HepG2 (cell line): ENCODE results near the gene PPIG. TPM values are rescaled to one million over a fixed set of nuclear protein-coding genes. Genes with fewer than 3 reads are reported as not detected.

Experiments
- CHD4 ChIP-seq: fragments of 200-600 bp; sonication (generic); IDR thresholded peaks from 2 replicates; pipeline ENCODE4 v1.7.0; 2017; ENCODE audit warnings: mild to moderate bottlenecking, low read length, borderline replicate concordance
- EP300 ChIP-seq, 3 experiments: sonication (generic) in 1 of 3; formaldehyde crosslinking in 1 of 3; IDR thresholded peaks; 2 replicates each; pipeline versions ENCODE4 v1.5.1 to v1.6.1; 2011 to 2020; ENCODE audit warnings: low read depth in 2 of 3, low read length in 2 of 3, borderline replicate concordance in 1 of 3, improper control_type of control experiment in 1 of 3, mild to moderate bottlenecking in 1 of 3, missing genetic modification reagents in 1 of 3, moderate library complexity in 1 of 3
- GABPB1 ChIP-seq: IDR thresholded peaks from 2 replicates; pipeline ENCODE4 v1.6.1; 2016; ENCODE audit warnings: mild to moderate bottlenecking, missing genetic modification reagents, moderate library complexity, missing compliant biosample characterization
- HMGXB3 ChIP-seq: sonication (generic); formaldehyde crosslinking; IDR thresholded peaks from 2 replicates; pipeline ENCODE4 v1.4.0; 2020; ENCODE audit warnings: missing genetic modification reagents, borderline replicate concordance
- HOXA3 ChIP-seq: sonication (generic); formaldehyde crosslinking; IDR thresholded peaks from 2 replicates; pipeline ENCODE4 v1.5.0; 2020; ENCODE audit warnings: missing genetic modification reagents
- HOXA9 ChIP-seq: sonication (generic); formaldehyde crosslinking; IDR thresholded peaks from 2 replicates; pipeline ENCODE4 v1.8.1; 2022; ENCODE audit warnings: missing genetic modification reagents, mild to moderate bottlenecking, moderate library complexity, borderline replicate concordance
- MEF2D ChIP-seq: sonication (generic); formaldehyde crosslinking; IDR thresholded peaks from 2 replicates; pipeline ENCODE4 v1.5.1; 2020; ENCODE audit warnings: mild to moderate bottlenecking, missing genetic modification reagents
- MNT ChIP-seq: fragments of 450-650 bp; IDR thresholded peaks from 2 replicates; pipeline ENCODE4 v1.6.1; 2016
- SATB2 ChIP-seq: sonication (generic); formaldehyde crosslinking; IDR thresholded peaks from 2 replicates; pipeline ENCODE4 v1.5.0; 2020; ENCODE audit warnings: missing genetic modification reagents
- SP140L ChIP-seq: sonication (generic); formaldehyde crosslinking; IDR thresholded peaks from 2 replicates; pipeline ENCODE4 v1.4.0; 2020; ENCODE audit warnings: missing genetic modification reagents, borderline replicate concordance
- ZNF138 ChIP-seq: sonication (generic); formaldehyde crosslinking; IDR thresholded peaks from 2 replicates; pipeline ENCODE4 v1.5.0; 2020; ENCODE audit warnings: mild to moderate bottlenecking, low read depth, missing genetic modification reagents
- ZNF747 ChIP-seq: sonication (generic); formaldehyde crosslinking; IDR thresholded peaks from 2 replicates; pipeline ENCODE4 v1.8.1; 2023; ENCODE audit warnings: missing genetic modification reagents, mild to moderate bottlenecking, borderline replicate concordance
- polyA plus RNA-seq, 8 experiments: library from polyadenylated mRNA; depleted of rRNA in 3 of 8; stranded (reverse) in 7 of 8; unstranded in 1 of 8; fragments of >200 nt; fragmentation: Illumina TruSeq in 4 of 8; extraction: Trizol in 4 of 8; gene quantifications; 2 replicates each; pipeline versions ENCODE4 v1.2.1 to v1.2.3, GENCODE V29; 2011 to 2016; ENCODE audit warnings: low read depth in 4 of 8, missing spikeins in 1 of 8, mixed read lengths in 1 of 8; ENCODE audit not compliant: insufficient read depth in 1 of 8
- total RNA-seq, 5 experiments: library from RNA; depleted of rRNA; stranded (reverse); fragments of >200 nt; fragmentation: Illumina TruSeq; extraction: Trizol; gene quantifications; 2 replicates each; pipeline ENCODE4 v1.2.3, GENCODE V29; 2016; ENCODE audit warnings: low read depth in 1 of 5
- TF ChIP-seq, protein P1 (sequence below): IDR thresholded peaks from 2 replicates; pipeline ENCODE4 v1.6.1; 2016
- TF ChIP-seq, protein P2 (sequence below): sonication (generic); formaldehyde crosslinking; IDR thresholded peaks from 2 replicates; pipeline ENCODE4 v1.4.0; 2020; ENCODE audit warnings: missing genetic modification reagents

Gene PPIG
- total and polyA plus RNA-seq, 2 of the 13 experiments (the other 11 are each of a cell fraction or from before 2014, with no cell fraction given), result 31.3 to 81.0 TPM

- no peak for TF ChIP-seq HOXA9 (CRISPR knock-in tag)
- TF ChIP-seq, protein P1, sequence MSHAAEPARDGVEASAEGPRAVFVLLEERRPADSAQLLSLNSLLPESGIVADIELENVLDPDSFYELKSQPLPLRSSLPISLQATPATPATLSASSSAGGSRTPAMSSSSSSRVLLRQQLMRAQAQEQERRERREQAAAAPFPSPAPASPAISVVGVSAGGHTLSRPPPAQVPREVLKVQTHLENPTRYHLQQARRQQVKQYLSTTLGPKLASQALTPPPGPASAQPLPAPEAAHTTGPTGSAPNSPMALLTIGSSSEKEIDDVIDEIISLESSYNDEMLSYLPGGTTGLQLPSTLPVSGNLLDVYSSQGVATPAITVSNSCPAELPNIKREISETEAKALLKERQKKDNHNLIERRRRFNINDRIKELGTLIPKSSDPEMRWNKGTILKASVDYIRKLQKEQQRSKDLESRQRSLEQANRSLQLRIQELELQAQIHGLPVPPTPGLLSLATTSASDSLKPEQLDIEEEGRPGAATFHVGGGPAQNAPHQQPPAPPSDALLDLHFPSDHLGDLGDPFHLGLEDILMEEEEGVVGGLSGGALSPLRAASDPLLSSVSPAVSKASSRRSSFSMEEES (CRISPR knock-in tag), result peak; percentile 77; the same call in 1 of the 2 replicates
- peak; percentile 96; the same call in 1 of the 2 replicates for TF ChIP-seq HMGXB3 (CRISPR knock-in tag)
- TF ChIP-seq, protein P2, sequence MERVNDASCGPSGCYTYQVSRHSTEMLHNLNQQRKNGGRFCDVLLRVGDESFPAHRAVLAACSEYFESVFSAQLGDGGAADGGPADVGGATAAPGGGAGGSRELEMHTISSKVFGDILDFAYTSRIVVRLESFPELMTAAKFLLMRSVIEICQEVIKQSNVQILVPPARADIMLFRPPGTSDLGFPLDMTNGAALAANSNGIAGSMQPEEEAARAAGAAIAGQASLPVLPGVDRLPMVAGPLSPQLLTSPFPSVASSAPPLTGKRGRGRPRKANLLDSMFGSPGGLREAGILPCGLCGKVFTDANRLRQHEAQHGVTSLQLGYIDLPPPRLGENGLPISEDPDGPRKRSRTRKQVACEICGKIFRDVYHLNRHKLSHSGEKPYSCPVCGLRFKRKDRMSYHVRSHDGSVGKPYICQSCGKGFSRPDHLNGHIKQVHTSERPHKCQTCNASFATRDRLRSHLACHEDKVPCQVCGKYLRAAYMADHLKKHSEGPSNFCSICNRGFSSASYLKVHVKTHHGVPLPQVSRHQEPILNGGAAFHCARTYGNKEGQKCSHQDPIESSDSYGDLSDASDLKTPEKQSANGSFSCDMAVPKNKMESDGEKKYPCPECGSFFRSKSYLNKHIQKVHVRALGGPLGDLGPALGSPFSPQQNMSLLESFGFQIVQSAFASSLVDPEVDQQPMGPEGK (CRISPR knock-in tag), result peak; percentile 81
- TF ChIP-seq SATB2 (CRISPR knock-in tag), result 0 out of 2 replicates have a peak, but pooled peaks have one; percentile 78
- TF ChIP-seq EP300 (IDR thresholded peaks at IDR 0.05; ENCODE audit: low read depth in 2 of 2, low read length in 2 of 2), result peak; percentile 23 to 73; a peak in 3 of 4 replicates
- TF ChIP-seq EP300 (CRISPR knock-in tag; IDR thresholded peaks at IDR 0.05; ENCODE audit: borderline replicate concordance), result 0 out of 2 replicates have a peak, but pooled peaks have one; percentile 29
- TF ChIP-seq ZNF138 (CRISPR knock-in tag), result no peak
- peak; percentile 91 for TF ChIP-seq MEF2D
- TF ChIP-seq SP140L, result peak; percentile 77; the same call in 1 of the 2 replicates
- TF ChIP-seq MNT, result peak; percentile 75
- peak; percentile 95 for TF ChIP-seq GABPB1 (CRISPR knock-in tag)
- no peak for TF ChIP-seq CHD4
- peak; percentile 79; the same call in 1 of the 2 replicates for TF ChIP-seq ZNF747 (CRISPR knock-in tag)
- TF ChIP-seq HOXA3 (CRISPR knock-in tag), result peak; percentile 98
Measured at GRCh38 chr2:169573160-169573973, 10.8 kb upstream of the PPIG start, which contains the start of gene FASTKD1 (continued).
